Gastrocnemius medialis (tissue), 4 donors: ENCODE results near the gene AK1. TPM values are rescaled to one million over a fixed set of nuclear protein-coding genes. Genes with fewer than 3 reads are reported as not detected.

Source experiments
- ATAC-seq, 2 donors: fragments of 150-250 bp; one replicate each; pipeline ENCODE4 v1.9.1; 2016
- DNase-seq, 2 donors: peaks; one replicate each; pipeline ENCODE4 v3.0.0-alpha.2; 2019
- H3K27ac ChIP-seq, 4 donors: fragments of 200-600 bp; sonication (generic); 1 replicate in 1 of 4; 2 replicates in 3 of 4; pipeline ENCODE4 v1.5.1; 2016 to 2018; ENCODE audit warnings: mild to moderate bottlenecking in 2 of 4, moderate library complexity in 1 of 4
- H3K27me3 ChIP-seq, 3 donors: fragments of 200-600 bp; sonication (generic) in 2 of 3; 1 replicate in 1 of 3; 2 replicates in 2 of 3; pipeline versions ENCODE4 v1.5.1 to v1.6.0; 2016 to 2019; ENCODE audit warnings: mild to moderate bottlenecking in 1 of 3, moderate library complexity in 1 of 3
- H3K36me3 ChIP-seq, 2 donors: fragments of 200-600 bp; sonication (generic) in 1 of 2; one replicate each; pipeline ENCODE4 v1.5.1; 2017 to 2018
- H3K4me1 ChIP-seq, 2 donors: fragments of 200-600 bp; sonication (generic) in 1 of 2; one replicate each; pipeline ENCODE4 v1.5.1; 2016 to 2017; ENCODE audit warnings: mild to moderate bottlenecking in 2 of 2
- H3K4me3 ChIP-seq, 4 donors: fragments of 200-600 bp; sonication (generic) in 3 of 4; 1 replicate in 1 of 4; 2 replicates in 3 of 4; pipeline ENCODE4 v1.5.1; 2016 to 2019; ENCODE audit warnings: mild to moderate bottlenecking in 2 of 4
- H3K9me3 ChIP-seq, 3 donors: fragments of 200-600 bp; sonication (generic) in 2 of 3; 1 replicate in 1 of 3; 2 replicates in 2 of 3; pipeline ENCODE4 v1.5.1; 2016 to 2019
- CTCF ChIP-seq, 5 experiments: fragments of 450-650 bp in 3 of 5; fragments of 200-600 bp in 2 of 5; sonication (generic) in 2 of 5; IDR thresholded peaks in 4 of 5; conservative IDR thresholded peaks in 1 of 5; 1 replicate in 4 of 5; 2 replicates in 1 of 5; pipeline ENCODE4 v1.5.1; 2016 to 2019; ENCODE audit warnings: antibody characterized with exemption in 5 of 5, mild to moderate bottlenecking in 3 of 5, moderate library complexity in 3 of 5
- POLR2A ChIP-seq, 2 donors: fragments of 450-650 bp; IDR thresholded peaks; one replicate each; pipeline ENCODE4 v1.6.1; 2017; ENCODE audit warnings: antibody characterized with exemption in 2 of 2, mild to moderate bottlenecking in 2 of 2, moderate library complexity in 2 of 2
- in situ Hi-C, 4 donors: fragments of 200-750 bp; cut with MboI; loops; one replicate each; pipeline versions ENCODE4 v1.15.0 to v1.8.0; 2017; ENCODE audit warnings: low sequenced_read_pairs in 4 of 4
- intact Hi-C: fragments of 100-400 bp; cut with DNase I; formaldehyde crosslinking; loops from one replicate; pipeline ENCODE4 v1.15.1; 2023; ENCODE audit warnings: low total_unique reads
- total RNA-seq, 4 donors: library from RNA; depleted of rRNA; stranded (reverse); fragments of >200 nt; gene quantifications; one replicate each; pipeline versions ENCODE4 v1.1.0 to v1.2.3, GENCODE V29; 2016

Gene AK1
- total RNA-seq, 4 donors from 2014 or later, result 240 to 489 (median 359) TPM

- H3K36me3 ChIP-seq, result peaks cover 0 to 17% of the 10 kb centered on the region in 2 donors
- intact Hi-C loops (no loop called here), in situ Hi-C loops (loop anchor here in 1 of 4 donors (25.0 kb wide), 1 partner anchor 668 kb away; no protein-coding TSS in a partner anchor)
- H3K27me3 ChIP-seq, result no peaks in the 10 kb centered on the region
- TF ChIP-seq POLR2A (IDR thresholded peaks at IDR 0.05) (no peak), CTCF (IDR thresholded peaks at IDR 0.05 in 4 of 5, conservative IDR thresholded peaks at IDR 0.05 in 1 of 5) (no peak)
- peak overlapping the region; percentile 9 to 75 (median 66) for H3K27ac ChIP-seq
- DNase-seq (no peak), ATAC-seq (no peak)
- no peaks in the 10 kb centered on the region for H3K9me3 ChIP-seq
- H3K4me3 ChIP-seq, result no peak overlapping the region
- H3K4me1 ChIP-seq, result peaks cover 14 to 15% of the 10 kb centered on the region in 2 donors
Observed at GRCh38 chr9:127905004-127905728, 27.7 kb upstream of the AK1 start.

GRCh38 chr9:127904561-127905003 lies 27.1 kb upstream of the AK1 start:
- in situ Hi-C loops, result loop anchor here in 1 of 4 donors (25.0 kb wide), 1 partner anchor 667 kb away; no protein-coding TSS in a partner anchor
- DNase-seq (no peak), ATAC-seq (no peak)
- TF ChIP-seq CTCF (IDR thresholded peaks at IDR 0.05 in 4 of 5, conservative IDR thresholded peaks at IDR 0.05 in 1 of 5) (no peak), POLR2A (IDR thresholded peaks at IDR 0.05) (no peak)
- Histone ChIP-seq H3K27me3 (no peaks in the 10 kb centered on the region), H3K36me3 (peaks cover 0 to 12% of the 10 kb centered on the region in 2 donors), H3K4me1 (peaks cover 20% of the 10 kb centered on the region in 2 donors), H3K27ac (peak overlapping the region; percentile 9 to 75 (median 66)), H3K9me3 (no peaks in the 10 kb centered on the region), H3K4me3 (no peak overlapping the region)
- intact Hi-C loops, result no loop called here

GRCh38 chr9:127903557-127904475 lies 26.3 kb upstream of the AK1 start:
- intact Hi-C loops, result no loop called here
- peaks cover 0 to 10% of the 10 kb centered on the region in 2 donors for H3K36me3 ChIP-seq
- ATAC-seq (no peak), DNase-seq (peak in 1 of 2 donors; percentile 47)
- H3K27ac ChIP-seq, result peak overlapping the region; percentile 9 to 75 (median 66)
- H3K27me3 ChIP-seq, result no peaks in the 10 kb centered on the region
- peaks cover 20 to 21% of the 10 kb centered on the region in 2 donors for H3K4me1 ChIP-seq
- in situ Hi-C loops, result loop anchor here in 1 of 4 donors (25.0 kb wide), 1 partner anchor 667 kb away; no protein-coding TSS in a partner anchor
- TF ChIP-seq CTCF (IDR thresholded peaks at IDR 0.05 in 4 of 5, conservative IDR thresholded peaks at IDR 0.05 in 1 of 5), result no peak
- no peak for TF ChIP-seq POLR2A (IDR thresholded peaks at IDR 0.05)
- H3K4me3 ChIP-seq, result no peak overlapping the region
- no peaks in the 10 kb centered on the region for H3K9me3 ChIP-seq

- peaks cover 30 to 45% of the 10 kb centered on the region in 2 donors for H3K4me1 ChIP-seq
- H3K4me3 ChIP-seq, result peak within 1 kb of the TSS; percentile 89 to 94 (median 90)
- TF ChIP-seq POLR2A (IDR thresholded peaks at IDR 0.05), result peak; percentile 69 to 79
- peak in 1 of 5 experiments; percentile 13 for TF ChIP-seq CTCF (IDR thresholded peaks at IDR 0.05 in 4 of 5, conservative IDR thresholded peaks at IDR 0.05 in 1 of 5)
- ATAC-seq, result peak; percentile 68 to 72
- in situ Hi-C loops (no loop called here), intact Hi-C loops (loop anchor here (5.0 kb wide), 1 partner anchor 447 kb away; the partner anchor contains the start of genes LRSAM1 and RPL12)
- H3K27me3 ChIP-seq, result no peaks in the 10 kb centered on the region
- peak in 1 of 2 donors; percentile 64 for DNase-seq
- peak within 1 kb of the TSS; percentile 90 to 97 (median 93) for H3K27ac ChIP-seq
- peaks cover 0 to 18% of the 10 kb centered on the region in 2 donors for H3K36me3 ChIP-seq
- no peaks in the 10 kb centered on the region for H3K9me3 ChIP-seq
Observed at GRCh38 chr9:127899128-127899943, 21.9 kb upstream of the AK1 start, which contains the start of gene ST6GALNAC6. Gene ST6GALNAC6, minus strand, starts transcription at chr9:127899603. Its CDS starts 1,622 bp downstream, at chr9:127897981.
